Activated gamma-delta T cell (primary cell): ENCODE measurements around the gene TMEM204.

Source experiments
- DNase-seq: peaks from one replicate; lab custom pipeline; 2025; lab: John Stamatoyannopoulos, UW

TMEM204 gene

DNA sequence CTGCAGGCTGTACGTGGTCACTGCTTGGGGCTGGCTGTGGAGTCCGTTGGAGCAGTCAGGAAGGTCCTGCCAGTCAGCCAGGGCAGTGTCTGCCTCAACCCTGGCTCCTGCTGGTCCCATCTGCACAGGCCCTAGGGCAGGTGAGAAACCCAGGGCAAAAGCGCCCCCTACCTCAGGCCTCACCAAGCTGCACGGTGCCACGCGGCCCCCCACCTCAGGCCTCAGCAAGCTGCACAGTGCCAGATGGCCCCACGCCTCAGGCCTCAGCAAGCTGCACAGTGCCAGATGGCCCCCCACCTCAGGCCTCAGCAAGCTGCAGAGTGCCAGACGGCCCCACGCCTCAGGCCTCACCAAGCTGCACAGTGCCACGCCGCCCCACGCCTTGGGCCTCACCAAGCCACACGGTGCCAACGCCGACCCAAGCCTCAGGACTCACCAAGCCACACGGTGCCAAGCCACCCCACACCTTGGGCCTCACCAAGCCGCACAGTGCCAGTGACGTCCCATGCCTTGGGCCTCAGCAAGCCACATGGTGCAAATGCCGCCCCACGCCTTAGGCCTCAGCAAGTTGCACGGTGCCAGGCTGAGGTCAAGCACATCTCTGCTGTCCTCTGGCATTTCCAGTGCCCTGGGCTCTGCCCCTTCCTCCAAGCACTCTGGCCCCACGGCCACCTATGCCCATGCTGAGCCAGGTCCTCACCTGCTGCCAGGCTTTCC is 5.5 kb downstream of the TMEM204 start:
- no peak for DNase-seq

DNA sequence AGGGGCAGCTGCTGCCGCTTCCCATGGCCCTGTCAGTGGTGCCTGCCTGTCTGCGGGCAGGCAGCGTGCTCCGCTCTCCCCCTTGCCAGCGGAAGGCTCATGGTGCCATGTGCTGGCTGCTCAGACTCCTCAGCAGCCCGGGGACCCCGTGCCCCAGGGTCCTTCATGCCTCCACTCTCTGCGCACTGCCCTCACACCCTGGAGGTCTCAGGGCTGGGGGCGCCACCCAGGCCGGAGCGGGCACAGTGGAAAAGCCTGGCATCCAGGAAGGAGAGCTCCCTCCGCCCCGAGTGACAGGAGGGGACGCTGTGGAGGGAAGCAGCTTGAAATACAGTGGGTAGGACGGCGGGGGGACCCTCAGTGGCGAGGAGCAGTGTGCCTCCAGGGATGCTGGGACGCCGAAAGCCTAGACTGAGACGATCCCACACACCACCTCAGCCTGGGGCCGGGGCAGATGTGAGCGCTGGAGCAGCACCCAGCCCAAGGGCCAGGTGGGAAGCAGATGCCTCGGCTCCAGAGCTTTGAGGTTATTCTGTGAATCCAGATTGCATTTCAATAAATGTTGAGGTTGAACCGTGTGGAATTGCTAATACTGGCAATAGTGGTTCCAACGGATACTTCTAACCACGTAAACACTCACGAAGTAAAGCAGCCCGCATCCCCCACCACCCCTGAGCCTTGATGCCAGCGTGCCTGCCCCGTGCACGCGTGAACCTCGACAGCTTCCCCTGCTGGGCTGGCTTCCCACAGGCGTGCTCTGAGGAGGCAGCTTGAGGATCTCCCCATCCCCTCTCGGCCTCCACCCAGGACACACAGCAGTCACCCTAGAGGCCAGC is 6.5 kb downstream of the TMEM204 start:
- DNase-seq: no peak

DNA sequence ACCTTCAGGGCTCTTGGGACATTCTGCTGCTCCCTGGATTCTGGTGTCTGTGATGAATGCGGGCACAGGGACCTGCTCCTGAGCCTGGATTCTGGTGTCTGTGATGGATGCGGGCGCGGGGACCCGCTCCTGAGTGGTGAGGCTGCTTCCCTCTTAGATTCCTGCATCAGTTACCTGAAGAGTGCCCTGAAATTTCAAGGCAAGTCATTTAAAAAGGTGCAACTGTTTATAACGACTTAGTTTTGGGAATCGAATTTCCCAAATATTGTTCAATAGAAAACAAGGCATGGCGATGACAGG is 7.0 kb downstream of the TMEM204 start:
- DNase-seq: no peak

DNA sequence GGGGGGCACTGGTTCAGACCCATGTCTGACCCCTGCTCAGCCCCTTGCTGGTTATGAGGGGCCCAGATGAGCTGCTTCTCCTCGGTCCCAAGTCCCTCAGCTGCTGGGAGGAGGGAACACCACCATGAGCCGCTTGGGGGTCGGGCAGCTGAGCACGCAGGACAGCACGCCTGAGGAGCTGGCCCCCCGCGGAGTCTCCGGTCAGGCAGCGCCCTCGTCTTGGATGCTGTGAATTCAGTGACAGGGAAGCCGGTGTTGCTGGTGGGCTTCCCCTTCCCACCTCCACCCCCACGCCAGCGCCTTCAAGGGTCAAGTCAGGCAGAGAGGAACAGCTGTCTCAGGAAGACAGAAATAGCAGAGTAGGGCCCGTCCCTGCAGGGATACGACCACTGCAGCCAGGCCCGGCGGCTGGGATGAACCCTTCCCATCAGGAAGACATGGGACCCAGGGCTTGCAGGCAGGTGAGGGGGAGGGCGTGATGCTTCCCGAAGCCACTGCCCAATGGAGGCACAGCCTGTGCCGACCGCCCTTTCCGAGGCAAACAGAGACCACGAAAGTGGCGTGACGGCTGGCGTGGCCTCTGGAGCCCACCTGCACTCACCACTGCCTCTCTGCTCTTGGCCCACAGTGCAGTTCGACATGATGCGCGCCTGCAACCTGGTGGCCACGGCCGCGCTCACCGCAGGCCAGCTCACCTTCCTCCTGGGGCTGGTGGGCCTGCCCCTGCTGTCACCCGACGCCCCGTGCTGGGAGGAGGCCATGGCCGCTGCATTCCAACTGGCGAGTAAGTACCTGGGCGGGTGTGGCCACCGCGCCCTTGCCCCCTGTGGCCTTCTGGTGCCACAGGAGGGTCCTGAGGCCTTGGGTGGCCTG is 8.1 kb downstream of the TMEM204 start:
- no peak for DNase-seq

DNA sequence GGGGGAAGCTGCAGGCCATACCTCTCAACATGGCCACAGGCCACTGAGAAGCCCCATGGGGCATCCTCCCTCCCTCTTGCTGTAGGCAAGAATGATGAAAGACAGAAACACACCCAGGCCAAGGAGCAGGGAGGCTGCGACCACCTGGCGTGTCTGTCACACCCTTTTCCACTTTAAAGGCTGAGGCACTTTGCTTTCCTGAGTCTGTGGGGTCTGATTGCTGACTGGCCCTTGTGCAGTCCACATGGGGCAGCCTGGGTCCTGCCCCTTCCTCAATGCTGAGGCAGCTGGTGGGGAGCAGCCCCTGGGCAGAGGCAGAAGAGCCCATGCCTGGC is 8.7 kb downstream of the TMEM204 start:
- no peak for DNase-seq

DNA sequence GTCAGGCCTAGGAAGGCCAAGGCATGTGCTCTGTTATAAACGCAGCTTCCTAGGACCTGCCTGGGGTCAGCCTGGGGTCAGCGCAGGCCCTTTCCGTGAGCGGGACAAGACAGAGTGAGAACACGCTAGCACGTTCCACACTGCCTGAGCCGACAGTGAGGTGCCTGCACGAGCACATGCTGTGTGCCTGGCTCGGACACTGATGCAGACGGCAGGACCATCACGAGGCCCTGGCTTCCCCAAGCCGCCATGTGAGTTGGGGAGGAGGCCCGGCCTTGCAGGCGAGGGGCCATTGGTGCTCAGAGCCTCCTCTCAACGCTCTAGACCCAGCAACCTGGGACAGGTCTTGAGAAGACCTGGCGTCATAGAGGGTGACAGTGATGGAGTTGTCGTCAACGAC is 9.1 kb downstream of the TMEM204 start:
- DNase-seq: no peak

DNA sequence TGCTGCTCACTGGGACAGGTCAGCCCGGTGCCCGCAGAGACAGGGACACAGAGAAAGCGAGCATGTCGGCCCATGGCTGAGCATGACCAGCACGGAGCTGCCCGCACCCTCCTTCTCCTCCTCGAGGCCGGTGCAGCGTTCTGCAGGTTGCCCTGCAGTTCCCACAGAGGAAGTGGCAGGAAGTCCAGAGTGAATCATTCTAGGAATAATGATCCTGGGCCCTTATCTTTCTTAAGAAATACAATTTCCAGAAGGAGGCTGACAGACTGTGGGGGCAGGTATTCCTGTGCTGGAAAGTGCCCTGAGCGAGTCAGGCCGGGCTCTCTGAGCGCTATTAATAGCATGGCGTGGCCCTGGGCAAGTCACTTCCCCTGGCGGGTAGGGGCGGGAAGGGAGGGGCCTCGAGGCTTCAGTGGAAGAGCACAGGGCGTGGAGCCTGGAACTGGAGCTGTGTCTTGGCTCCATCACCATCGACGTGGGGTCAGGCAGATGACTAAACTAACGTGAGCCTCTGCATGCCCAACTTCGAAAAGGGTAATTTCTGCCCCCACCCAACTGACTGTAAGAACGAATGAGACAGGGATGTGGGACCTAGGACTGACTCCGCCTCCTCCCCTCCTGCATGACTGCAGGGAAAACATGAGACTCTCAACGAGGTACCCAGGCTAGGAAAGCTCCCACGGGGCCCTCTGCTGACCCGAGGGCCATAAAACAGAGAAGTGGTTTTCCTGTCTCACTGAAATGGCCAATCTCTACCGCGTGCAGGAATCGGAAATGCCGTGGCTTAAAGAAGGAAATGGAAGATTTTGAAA is 9.8 kb downstream of the TMEM204 start:
- no peak for DNase-seq

DNA sequence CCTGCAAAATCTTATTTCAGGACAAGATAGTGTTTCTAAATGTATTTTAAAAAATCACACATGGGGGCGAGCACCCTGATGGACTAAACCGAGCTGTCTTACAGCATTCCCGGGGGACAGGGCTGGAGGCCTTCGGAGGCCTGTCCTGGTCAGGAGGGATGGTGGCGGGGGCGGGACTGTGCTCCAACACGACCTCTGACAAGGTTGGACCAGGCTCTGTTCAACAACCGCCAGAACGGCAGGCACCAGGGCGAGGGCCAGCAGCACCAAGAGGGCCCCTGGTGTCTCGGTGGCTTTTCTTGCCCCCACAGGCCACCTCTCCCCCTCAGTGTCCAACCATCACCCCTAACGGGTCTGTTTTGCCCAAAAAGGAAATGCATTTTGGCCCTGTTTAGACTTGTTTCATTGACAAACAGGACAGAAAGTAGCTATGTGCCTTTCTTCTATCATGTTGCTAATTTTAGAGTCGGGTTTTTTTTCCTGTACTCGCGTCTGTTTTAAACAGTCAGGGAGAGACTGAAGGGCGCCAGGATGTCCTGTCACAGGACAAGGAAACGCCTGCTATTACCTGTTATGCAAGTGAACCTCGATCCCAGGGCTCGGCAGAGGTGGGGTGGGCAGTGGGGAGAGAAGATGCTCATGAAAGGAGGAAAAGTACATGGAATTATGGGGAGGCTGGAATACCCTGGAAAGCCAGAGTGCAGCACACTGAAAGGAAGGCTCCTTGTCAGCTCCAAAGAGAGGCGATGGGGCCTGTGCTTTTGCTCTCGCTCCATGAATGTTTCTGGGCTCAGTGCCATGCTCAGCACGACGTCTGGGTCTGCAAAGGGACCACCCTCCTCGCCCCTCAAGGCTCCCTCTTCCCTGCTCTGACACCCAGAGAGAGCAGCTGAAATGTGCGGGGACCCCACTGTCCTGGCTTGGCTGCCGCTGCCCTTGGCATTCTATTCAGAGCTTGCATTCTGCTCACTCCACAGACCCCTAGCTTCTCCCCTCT is 11.9 kb downstream of the TMEM204 start:
- DNase-seq: no peak

DNA sequence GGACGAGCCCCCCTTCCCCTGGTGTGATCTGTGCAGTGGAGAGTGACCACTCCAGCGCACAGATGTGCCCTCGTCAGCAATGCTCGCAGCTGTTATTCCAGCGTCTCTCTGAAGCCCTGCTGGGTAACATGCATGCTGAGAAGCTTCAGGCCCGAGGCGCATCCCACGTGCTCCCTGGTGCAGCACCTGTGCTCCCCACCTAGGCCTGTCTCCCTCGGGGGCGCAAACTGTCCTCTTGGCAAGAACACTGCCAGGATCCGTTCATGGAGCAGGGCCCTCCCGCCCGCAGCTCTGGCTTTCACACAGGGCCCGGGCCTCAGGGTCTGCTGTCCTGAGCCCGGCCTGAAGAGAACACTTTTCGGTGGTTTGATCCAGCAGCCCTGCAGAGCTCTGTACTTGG is 13.0 kb downstream of the TMEM204 start:
- DNase-seq: no peak

DNA sequence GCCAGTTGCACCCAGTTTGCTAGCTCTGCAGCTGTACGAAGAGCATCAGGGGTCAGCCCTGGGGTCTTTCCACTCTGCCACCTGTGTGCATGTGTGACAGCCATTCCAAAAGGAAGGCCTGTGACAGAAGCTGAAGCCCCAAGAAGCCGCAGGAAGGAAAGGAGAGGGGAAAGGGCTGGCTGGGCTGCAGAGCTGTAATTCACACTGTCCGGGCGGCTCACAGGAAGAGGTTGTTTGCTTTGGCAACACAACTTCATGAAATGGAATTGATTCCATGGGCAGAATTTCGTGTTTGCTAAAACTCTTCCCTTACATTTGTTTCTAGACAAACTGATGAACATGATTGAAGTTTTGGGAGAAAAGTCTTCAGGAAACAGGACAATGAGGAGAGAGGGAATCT is 14.8 kb downstream of the TMEM204 start:
- no peak for DNase-seq

DNA sequence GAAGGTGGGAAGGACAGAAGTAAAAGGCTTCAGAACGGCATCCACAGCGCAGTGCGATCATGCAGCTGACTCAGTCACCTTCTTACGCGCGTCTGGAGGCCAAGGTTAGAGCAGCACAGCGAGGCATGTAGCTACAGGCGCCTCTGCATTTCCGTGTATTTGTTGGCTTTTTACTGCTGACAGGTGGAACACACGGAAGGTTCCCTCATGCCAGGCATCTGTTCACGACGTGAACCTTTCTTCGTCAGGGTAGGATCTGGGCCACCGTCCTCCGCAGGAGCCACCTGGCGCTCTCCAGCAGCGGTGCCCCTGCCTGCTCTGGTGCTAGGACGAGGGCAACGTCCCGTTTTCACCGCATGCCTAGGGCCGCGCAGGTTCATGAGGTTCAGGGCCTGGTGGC is 15.3 kb downstream of the TMEM204 start:
- DNase-seq: no peak

DNA sequence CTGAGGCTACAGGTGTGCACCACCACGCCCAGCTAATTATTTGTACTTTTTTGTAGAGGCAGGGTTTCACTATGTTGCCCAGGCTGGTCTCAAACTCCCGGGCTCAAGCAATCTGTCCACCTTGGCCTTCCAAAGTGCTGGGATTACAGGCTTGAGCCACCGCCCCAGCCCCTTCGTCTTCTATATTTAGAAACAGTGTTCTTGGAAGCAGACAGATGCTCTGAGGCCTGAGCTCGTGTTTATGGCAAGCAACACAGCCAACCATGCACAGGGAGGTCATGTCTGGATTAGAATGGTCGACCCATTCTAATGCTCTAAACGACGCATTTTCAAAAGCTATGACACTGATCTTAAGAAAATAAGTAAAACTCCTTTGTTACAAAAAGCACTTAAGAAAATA is 16.6 kb downstream of the TMEM204 start:
- DNase-seq: no peak

DNA sequence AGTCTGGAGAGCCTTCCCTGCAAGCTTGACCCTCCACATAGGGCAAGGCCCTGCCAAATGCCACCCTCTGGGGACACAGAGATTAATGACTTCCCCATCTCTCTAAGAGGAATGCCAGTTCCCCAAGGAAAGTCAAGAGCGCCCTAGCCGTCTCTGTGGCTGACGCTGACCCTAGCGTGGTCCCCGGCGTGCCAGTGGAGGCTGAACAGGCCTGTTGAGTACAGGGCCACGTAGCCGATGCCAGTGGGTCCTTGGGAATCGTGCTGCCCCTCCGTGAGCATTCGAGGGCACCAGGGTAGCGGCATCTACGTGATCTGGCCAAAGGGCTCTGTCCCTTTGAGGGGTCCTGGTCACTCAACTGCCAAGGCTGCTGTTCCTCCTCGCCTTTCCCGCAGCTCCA is 17.2 kb downstream of the TMEM204 start:
- no peak for DNase-seq

DNA sequence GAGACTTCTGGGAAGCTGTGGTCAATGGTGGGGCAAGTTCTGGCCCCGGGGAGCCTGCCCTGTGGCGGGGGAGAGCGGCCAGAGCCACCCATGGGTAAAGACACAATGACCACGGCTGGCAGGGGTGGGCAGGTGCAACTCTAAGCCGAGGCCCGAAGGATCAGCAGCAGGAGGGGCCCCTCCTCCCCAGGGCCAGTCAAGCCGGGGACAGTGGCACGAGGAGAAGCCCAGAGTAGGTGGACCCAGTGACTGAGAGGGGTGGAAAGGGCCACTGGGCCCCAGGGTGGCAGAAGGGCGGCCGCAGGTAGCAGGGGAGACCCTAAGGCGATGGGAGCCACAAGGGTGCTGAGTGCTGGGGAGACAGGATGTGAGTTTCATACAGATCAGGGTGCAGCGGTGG is 17.7 kb downstream of the TMEM204 start:
- no peak for DNase-seq

DNA sequence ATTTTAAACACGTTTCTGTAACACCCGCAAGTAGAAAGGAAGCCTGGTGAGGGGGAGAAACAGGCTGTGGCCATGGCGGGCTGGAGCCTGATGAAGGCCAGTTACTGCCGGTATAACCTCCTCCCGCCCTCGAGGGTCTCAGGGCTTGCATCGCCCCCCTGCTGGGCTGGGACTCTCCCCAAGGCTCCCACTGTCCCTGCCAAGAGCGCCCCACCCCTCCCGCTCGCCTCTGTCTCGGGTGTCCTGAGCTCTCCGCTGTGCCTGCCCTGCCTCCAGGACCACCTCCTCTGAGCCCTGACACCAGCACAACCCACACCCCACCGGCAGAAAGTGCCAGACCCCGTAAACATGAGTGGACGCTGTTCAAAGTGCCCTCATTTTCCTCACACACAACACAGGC is 18.7 kb downstream of the TMEM204 start:
- DNase-seq: no peak

DNA sequence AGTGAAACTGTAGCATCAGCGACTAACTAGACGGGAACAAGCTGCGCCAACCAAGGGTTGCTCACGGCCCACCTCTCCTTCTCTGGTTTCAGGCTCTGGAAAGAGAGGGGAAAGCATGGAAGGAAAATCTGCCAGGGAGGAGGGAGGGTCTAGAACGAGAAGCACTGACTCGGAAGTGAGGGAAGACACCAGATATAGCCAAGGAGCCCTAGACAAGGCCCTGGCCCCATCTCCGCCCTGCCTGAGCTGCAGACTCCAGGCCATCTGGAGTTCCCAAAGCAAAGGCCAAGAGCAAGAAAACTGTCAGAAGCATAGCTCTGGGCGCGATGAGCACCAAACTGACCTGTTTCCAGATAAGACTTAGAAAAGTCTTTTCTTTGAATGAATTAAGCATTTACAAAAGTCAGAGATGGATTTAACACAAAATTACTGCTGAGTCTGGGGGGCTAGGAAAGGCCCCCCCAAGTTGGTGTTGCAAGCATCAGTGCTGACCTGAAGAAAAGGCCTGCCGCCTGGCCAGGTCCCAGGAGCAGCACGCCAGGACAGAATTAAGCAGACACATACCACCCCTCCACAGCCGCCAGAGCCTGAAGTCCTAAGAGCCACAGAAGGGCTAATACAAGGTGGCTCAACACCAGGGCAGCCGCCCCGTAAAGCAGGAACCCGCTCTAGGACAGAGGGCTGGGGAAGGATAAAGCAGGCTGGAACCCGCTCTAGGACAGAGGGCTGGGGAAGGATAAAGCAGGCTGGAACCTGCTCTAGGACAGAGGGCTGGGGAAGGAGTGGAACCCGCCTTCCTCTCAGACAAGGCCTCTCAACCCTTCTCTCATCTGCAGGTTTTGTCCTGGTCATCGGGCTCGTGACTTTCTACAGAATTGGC is 20.7 kb downstream of the TMEM204 start:
- DNase-seq: no peak

DNA sequence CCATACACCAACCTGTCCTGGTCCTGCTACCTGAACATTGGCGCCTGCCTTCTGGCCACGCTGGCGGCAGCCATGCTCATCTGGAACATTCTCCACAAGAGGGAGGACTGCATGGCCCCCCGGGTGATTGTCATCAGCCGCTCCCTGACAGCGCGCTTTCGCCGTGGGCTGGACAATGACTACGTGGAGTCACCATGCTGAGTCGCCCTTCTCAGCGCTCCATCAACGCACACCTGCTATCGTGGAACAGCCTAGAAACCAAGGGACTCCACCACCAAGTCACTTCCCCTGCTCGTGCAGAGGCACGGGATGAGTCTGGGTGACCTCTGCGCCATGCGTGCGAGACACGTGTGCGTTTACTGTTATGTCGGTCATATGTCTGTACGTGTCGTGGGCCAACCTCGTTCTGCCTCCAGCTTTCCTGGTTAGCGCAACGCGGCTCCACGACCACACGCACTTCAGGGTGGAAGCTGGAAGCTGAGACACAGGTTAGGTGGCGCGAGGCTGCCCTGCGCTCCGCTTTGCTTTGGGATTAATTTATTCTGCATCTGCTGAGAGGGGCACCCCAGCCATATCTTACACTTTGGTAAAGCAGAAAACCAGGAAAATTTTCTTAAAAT is 21.5 kb downstream of the TMEM204 start:
- no peak for DNase-seq

DNA sequence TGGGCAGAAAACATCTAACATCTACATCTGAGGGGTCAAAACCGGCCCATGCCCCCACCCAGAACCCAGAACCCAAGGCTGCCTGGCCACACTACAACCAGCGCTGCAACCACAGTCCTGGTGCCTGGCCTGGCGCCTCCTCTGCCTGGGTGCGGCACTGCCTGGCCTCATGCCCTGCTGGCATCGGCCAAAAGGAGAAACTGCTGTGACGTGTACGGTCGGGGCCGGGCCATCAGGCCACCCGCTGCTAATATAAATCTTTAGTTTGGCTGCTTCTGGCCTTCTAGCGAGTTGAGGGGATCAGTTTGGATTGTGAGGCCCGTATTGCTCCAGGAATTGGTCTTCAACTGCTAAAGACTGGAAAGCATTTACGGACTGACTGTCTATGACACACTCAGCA is 22.8 kb downstream of the TMEM204 start:
- DNase-seq: no peak

DNA sequence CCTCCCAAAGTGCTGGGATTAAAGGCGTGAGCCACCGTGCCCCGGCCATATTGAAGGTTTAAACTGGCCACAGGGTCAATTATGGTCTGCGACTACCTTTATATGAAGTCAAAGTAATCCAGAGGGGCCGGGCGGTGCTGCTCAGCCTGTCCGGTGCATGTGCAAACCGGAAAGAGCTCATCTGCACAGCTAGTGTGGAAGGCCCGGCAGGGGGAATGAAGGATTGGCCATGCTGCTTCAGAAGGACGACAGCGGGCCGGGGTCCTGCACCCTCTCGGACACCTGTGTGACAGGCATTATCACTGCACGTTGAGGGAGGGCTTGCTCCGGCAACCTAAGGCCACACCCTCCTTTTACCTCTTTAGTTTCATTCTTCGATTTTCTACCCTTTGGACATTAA is 23.6 kb downstream of the TMEM204 start:
- DNase-seq: no peak
